ENCODE data around the gene PRC1. TPM values are rescaled to one million over a fixed set of nuclear protein-coding genes. Genes with fewer than 3 reads are reported as not detected.

PRC1 gene
- total RNA-seq, 1 experiment from 2014 or later, result 75.7 TPM

DNA sequence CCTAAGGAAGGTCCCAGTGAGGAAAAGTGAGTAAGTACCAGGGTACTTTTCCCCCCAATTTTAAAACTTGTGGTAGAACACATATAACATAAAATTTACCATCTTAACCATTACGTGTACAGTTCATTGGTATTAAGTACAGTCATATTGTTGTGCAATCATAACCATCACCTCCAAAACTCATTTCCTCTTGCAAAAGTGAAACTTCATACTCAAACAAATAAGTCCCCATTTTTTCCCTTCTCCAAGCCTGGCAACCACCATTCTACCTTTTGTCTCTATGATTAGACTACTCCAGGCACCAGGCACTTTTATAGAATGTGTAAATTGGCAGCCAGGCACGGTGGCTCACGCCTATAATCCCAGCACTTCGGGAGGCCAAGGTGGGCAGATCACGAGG is 12.2 kb downstream of the PRC1 start:
- no peaks in the 10 kb centered on the region for H3K27me3 ChIP-seq (ENCODE audit: insufficient read depth, low read length)
- no peak overlapping the region for H4K5ac ChIP-seq (ENCODE audit: insufficient read length, low read depth, low read length)
- WGBS (ENCODE audit: extremely low coverage, insufficient read length, low lambda C conversion rate), result no CpG with 5 or more reads among the region's 5 CpGs
- no peak for DNase-seq
- H3K23me2 ChIP-seq (ENCODE audit: insufficient read length, low read depth, low read length, poor library complexity, severe bottlenecking), result no peaks in the 10 kb centered on the region
- Mint-ChIP-seq H3K36me3 (ENCODE audit: insufficient read depth in 1 of 3, low read depth in 3 of 3) (peaks cover 53 to 74% (median 73%) of the 10 kb centered on the region in 3 experiments), H3K9me3 (no peaks in the 10 kb centered on the region), H3K27me3 (ENCODE audit: low read depth) (no peaks in the 10 kb centered on the region; the same call in 1 of the 2 replicates), H3K27ac (no peak overlapping the region), H3K4me3 (no peak overlapping the region), H3K4me1 (no peaks in the 10 kb centered on the region)
- H2AK5ac ChIP-seq (ENCODE audit: insufficient read length, low read length), result no peak overlapping the region
- H3K79me2 ChIP-seq (ENCODE audit: insufficient read depth, low read length), result peaks cover 13% of the 10 kb centered on the region
- H2BK15ac ChIP-seq (ENCODE audit: low read depth, low read length), result no peak overlapping the region
- H3K23ac ChIP-seq (ENCODE audit: insufficient read length, low read depth, low read length), result no peak overlapping the region
- H2BK20ac ChIP-seq (ENCODE audit: low read depth, low read length, poor library complexity, severe bottlenecking), result no peak overlapping the region
- no peaks in the 10 kb centered on the region for H3K9me3 ChIP-seq (ENCODE audit: control insufficient read depth, low read depth, low read length)
- H4K91ac ChIP-seq (ENCODE audit: insufficient read length, low read depth, low read length), result no peak overlapping the region
- no peak overlapping the region for H2BK12ac ChIP-seq (ENCODE audit: insufficient read length, low read depth, low read length)
- H3K79me1 ChIP-seq (ENCODE audit: insufficient read depth, low read depth, low read length, poor library complexity, severe bottlenecking), result peaks cover 15% of the 10 kb centered on the region
- no peak overlapping the region for H3K18ac ChIP-seq (ENCODE audit: insufficient read length, low read depth, low read length)
- no peak overlapping the region for H2AFZ ChIP-seq (ENCODE audit: low read length)
- H3K56ac ChIP-seq (ENCODE audit: insufficient read length, low read depth, low read length), result no peak overlapping the region
- H3K4me1 ChIP-seq (ENCODE audit: insufficient read depth, low read length), result no peaks in the 10 kb centered on the region
- no peak overlapping the region for H3K4ac ChIP-seq (ENCODE audit: low read depth, low read length)
- H2BK5ac ChIP-seq (ENCODE audit: insufficient read length, low read length), result no peak overlapping the region
- TF ChIP-seq, protein P1, sequence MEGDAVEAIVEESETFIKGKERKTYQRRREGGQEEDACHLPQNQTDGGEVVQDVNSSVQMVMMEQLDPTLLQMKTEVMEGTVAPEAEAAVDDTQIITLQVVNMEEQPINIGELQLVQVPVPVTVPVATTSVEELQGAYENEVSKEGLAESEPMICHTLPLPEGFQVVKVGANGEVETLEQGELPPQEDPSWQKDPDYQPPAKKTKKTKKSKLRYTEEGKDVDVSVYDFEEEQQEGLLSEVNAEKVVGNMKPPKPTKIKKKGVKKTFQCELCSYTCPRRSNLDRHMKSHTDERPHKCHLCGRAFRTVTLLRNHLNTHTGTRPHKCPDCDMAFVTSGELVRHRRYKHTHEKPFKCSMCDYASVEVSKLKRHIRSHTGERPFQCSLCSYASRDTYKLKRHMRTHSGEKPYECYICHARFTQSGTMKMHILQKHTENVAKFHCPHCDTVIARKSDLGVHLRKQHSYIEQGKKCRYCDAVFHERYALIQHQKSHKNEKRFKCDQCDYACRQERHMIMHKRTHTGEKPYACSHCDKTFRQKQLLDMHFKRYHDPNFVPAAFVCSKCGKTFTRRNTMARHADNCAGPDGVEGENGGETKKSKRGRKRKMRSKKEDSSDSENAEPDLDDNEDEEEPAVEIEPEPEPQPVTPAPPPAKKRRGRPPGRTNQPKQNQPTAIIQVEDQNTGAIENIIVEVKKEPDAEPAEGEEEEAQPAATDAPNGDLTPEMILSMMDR (conservative IDR thresholded peaks at IDR 0.05), result no peak
- no peak overlapping the region for H3K9ac ChIP-seq (ENCODE audit: extremely low read depth, insufficient read length, low read length)
- no peak overlapping the region for H3T11ph ChIP-seq (ENCODE audit: low read length)
- H3K4me2 ChIP-seq (ENCODE audit: insufficient read depth, insufficient read length, low read length), result no peak overlapping the region
- no peaks in the 10 kb centered on the region for H4K20me1 ChIP-seq (ENCODE audit: control insufficient read depth, insufficient read depth, insufficient read length)
- no peak overlapping the region for H3K14ac ChIP-seq (ENCODE audit: insufficient read depth, low read length)
- H4K8ac ChIP-seq (replicated peaks; ENCODE audit: insufficient read length, low read depth, low read length), result no peak overlapping the region
- no peak overlapping the region for H2BK120ac ChIP-seq (ENCODE audit: low read depth, low read length, poor library complexity, severe bottlenecking)
- no peak overlapping the region for H3K27ac ChIP-seq (ENCODE audit: insufficient read length, low read depth, low read length)

All from H9 (cell line).